GM12878 (cell line): Measurements from ENCODE around the gene CNTN4. TPM values are rescaled to one million over a fixed set of nuclear protein-coding genes. Genes with fewer than 3 reads are reported as not detected.

Experiments used
- BMI1 ChIP-seq: fragments of 450-650 bp; IDR thresholded peaks from 2 replicates; pipeline ENCODE4 v1.6.1; 2016; ENCODE audit warnings: mild to moderate bottlenecking, moderate library complexity, borderline replicate concordance
- CBFB ChIP-seq: IDR thresholded peaks from 2 replicates; pipeline ENCODE4 v1.6.1; 2016; ENCODE audit warnings: antibody characterized with exemption, low read depth
- E2F4 ChIP-seq: IDR thresholded peaks from 2 replicates; pipeline ENCODE4 v1.6.1; 2012; ENCODE audit warnings: low read depth, low read length, improper control_type of control experiment
- FOXM1 ChIP-seq: IDR thresholded peaks from 2 replicates; pipeline ENCODE4 v1.6.1; 2012; ENCODE audit warnings: low read depth, mild to moderate bottlenecking, inconsistent platforms, low read length, moderate library complexity
- GATAD2B ChIP-seq: fragments of 450-650 bp; conservative IDR thresholded peaks from 2 replicates; pipeline ENCODE4 v1.6.1; 2017; ENCODE audit warnings: low read depth, mild to moderate bottlenecking, moderate library complexity
- MEF2B ChIP-seq: fragments of 450-650 bp; IDR thresholded peaks from 2 replicates; pipeline ENCODE4 v1.6.1; 2018; ENCODE audit warnings: mild to moderate bottlenecking, moderate library complexity; ENCODE audit not compliant: partially characterized antibody, poor library complexity, severe bottlenecking
- NFYA ChIP-seq: IDR thresholded peaks from 2 replicates; pipeline ENCODE4 v1.6.1; 2011; ENCODE audit warnings: low read depth, mild to moderate bottlenecking, low read length, improper control_type of control experiment, borderline replicate concordance
- POU2F2 ChIP-seq: IDR thresholded peaks from 3 replicates; pipeline ENCODE4 v1.6.1; 2011; ENCODE audit warnings: low read depth, mild to moderate bottlenecking, low read length, borderline replicate concordance
- RUNX3 ChIP-seq: IDR thresholded peaks from 2 replicates; pipeline ENCODE4 v1.6.1; 2012; ENCODE audit warnings: low read length, inconsistent platforms
- TBL1XR1 ChIP-seq: IDR thresholded peaks from 2 replicates; pipeline ENCODE4 v1.6.1; 2012; ENCODE audit warnings: low read depth, low read length, improper control_type of control experiment
- ZBTB4 ChIP-seq: fragments of 450-650 bp; formaldehyde crosslinking; IDR thresholded peaks from 2 replicates; pipeline ENCODE4 v1.4.0; 2022; ENCODE audit warnings: mild to moderate bottlenecking, moderate library complexity
- ZNF217 ChIP-seq: fragments of 450-650 bp; IDR thresholded peaks from 2 replicates; pipeline ENCODE4 v1.6.1; 2017; ENCODE audit warnings: antibody characterized with exemption, mild to moderate bottlenecking
- ZNF274 ChIP-seq: IDR thresholded peaks from one replicate; pipeline ENCODE4 v1.8.0; 2011; ENCODE audit not compliant: insufficient read length, insufficient read depth
- polyA plus RNA-seq, 11 experiments: library from polyadenylated mRNA; depleted of rRNA in 4 of 11; unstranded in 6 of 11; stranded (reverse) in 5 of 11; fragments of >200 nt; fragmentation: Nextera tagmentation in 4 of 11; fragmentation: Illumina TruSeq in 1 of 11; extraction: Ambion mirVana in 4 of 11; extraction: Trizol in 1 of 11; gene quantifications; 1 replicate in 1 of 11; 2 replicates in 10 of 11; pipeline versions ENCODE4 v1.2.1 to v1.2.3, GENCODE V29; 2011 to 2016; ENCODE audit warnings: inconsistent platforms in 2 of 11, missing spikeins in 2 of 11, low read depth in 1 of 11
- total RNA-seq, 4 experiments: library from RNA; depleted of rRNA in 3 of 4; stranded (reverse); fragments of >200 nt in 3 of 4; fragmentation: Illumina TruSeq in 1 of 4; extraction: Trizol in 1 of 4; gene quantifications; 2 replicates each; pipeline versions ENCODE4 v1.2.1 to v1.2.3, GENCODE V29; 2013 to 2021
- TF ChIP-seq, protein P1 (sequence below): IDR thresholded peaks from 2 replicates; pipeline ENCODE4 v1.6.1; 2011; ENCODE audit warnings: borderline replicate concordance, low read depth, mild to moderate bottlenecking, moderate library complexity, mixed read lengths, low read length; ENCODE audit not compliant: insufficient read depth; ENCODE audit errors: extremely low read length

CNTN4 gene
- total and polyA plus RNA-seq, 10 of the 15 experiments (the other 5 are each of a cell fraction or from before 2014, with no cell fraction given): 0.05 to 0.43 (median 0.15) TPM; not detected in 1

DNA sequence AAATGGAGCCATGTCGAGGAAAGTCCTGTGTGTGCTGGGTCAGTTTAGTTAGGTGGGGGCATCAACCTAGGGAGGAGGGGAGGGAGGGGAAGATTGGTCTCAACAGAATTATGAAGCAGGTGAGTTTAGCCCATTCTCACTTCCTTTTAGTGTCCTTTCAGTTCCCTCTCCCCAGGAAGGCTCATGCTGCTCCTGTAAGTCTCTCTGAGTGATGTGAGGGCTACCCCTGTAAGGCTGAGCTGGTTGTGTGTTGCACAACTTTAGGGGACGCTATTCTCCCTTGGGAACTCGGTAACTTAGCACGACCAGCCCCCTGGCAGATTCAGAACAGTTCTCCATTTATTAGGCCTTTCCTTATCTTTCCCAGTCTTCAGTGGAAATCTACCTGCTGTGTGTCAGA lies 990.4 kb downstream of the CNTN4 start (continued):
- TF ChIP-seq, protein P1, sequence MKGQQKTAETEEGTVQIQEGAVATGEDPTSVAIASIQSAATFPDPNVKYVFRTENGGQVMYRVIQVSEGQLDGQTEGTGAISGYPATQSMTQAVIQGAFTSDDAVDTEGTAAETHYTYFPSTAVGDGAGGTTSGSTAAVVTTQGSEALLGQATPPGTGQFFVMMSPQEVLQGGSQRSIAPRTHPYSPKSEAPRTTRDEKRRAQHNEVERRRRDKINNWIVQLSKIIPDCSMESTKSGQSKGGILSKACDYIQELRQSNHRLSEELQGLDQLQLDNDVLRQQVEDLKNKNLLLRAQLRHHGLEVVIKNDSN: no peak
- no peak for TF ChIP-seq POU2F2
- no peak for TF ChIP-seq GATAD2B
- TF ChIP-seq FOXM1: no peak
- TF ChIP-seq MEF2B: peak; percentile 66
- TF ChIP-seq CBFB: no peak
- peak; percentile 62; the same call in 1 of the 2 replicates for TF ChIP-seq TBL1XR1
- no peak for TF ChIP-seq E2F4
- TF ChIP-seq ZBTB4: no peak
- TF ChIP-seq RUNX3: peak; percentile 49; the same call in 1 of the 2 replicates
- no peak for TF ChIP-seq NFYA
- 0 out of 2 replicates have a peak, but pooled peaks have one; percentile 44 for TF ChIP-seq ZNF217
- peak; percentile 46; the same call in 1 of the 2 replicates for TF ChIP-seq BMI1
- TF ChIP-seq ZNF274: no peak
